Fibroblast of gingiva (primary cell): ENCODE measurements around the gene KIF22.
"Not testable (repeated sequence)": the region's sequence is repeated elsewhere in the genome, so short reads cannot be mapped to it uniquely, and the experiment has no call there.

Experiments
- DNase-seq: peaks from one replicate; pipeline ENCODE4 v3.0.0-alpha.2; 2011; ENCODE audit warnings: low read depth

The KIF22 gene

GRCh38 chr16:29766571-29766970, 24.0 kb upstream of the KIF22 start:
- DNase-seq = no peak

DNA sequence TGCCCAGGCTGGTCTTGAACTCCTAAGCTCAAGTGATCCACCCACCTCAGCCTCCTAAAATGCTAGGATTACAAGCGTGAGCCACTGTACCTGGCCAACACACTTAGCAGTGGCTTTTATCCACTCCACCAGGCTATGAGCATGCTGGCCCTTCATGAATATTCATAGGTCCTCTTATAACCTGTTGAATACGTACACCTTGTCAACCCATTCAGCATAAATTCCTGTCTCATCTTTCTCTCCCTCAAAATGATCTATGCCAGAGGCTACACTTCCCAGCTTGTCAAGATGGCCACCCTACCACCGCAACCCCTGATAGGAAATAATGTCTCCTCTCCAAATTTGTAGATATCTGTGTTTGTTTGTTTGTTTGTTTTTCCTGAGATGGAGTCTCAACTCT, 23.5 kb upstream of the KIF22 start:
- no peak for DNase-seq

DNA sequence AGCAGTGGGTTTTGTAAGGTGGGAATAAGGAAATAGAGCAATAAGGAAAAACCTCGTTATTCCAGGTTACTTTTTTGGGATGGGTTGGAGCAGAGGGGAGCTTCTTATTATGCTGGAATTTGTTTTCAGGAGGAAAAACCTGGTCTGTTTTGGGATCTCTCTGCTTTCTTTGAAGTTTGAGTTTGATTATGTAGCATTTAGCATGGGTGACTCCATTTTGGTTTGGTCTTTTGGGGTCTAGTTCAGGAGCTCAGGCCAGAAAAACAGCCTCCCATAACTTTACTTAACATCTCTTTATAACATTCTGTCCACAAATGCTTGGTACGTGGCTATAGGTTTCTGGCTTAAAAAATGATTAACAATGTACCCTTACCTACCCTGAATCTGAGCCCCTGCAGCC, 21.0 kb upstream of the KIF22 start:
- DNase-seq = no peak

GRCh38 chr16:29770250-29770929, 20.2 kb upstream of the KIF22 start:
- DNase-seq = no peak

GRCh38 chr16:29772330-29772729, 18.2 kb upstream of the KIF22 start:
- DNase-seq = not testable (repeated sequence)

DNA sequence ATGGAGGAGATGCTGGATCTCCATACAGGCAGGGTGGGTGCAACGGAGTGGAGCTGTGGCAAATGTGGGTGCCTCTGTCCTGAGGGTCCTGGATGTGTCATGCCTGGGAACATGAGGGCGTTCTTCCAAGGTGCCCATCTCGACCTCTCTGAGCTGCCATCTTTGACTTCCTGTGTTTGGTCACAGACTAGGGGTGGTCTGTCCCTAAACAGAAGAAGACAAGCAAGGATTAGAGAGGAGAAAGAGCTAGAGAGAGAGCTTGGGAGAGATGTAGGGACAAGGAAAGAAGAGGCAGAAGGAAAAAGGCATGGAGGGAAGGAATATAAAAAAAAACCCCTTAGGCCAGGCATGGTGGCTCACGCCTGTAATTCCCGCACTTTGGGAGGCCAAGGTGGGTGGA, 15.8 kb upstream of the KIF22 start:
- DNase-seq = no peak

DNA sequence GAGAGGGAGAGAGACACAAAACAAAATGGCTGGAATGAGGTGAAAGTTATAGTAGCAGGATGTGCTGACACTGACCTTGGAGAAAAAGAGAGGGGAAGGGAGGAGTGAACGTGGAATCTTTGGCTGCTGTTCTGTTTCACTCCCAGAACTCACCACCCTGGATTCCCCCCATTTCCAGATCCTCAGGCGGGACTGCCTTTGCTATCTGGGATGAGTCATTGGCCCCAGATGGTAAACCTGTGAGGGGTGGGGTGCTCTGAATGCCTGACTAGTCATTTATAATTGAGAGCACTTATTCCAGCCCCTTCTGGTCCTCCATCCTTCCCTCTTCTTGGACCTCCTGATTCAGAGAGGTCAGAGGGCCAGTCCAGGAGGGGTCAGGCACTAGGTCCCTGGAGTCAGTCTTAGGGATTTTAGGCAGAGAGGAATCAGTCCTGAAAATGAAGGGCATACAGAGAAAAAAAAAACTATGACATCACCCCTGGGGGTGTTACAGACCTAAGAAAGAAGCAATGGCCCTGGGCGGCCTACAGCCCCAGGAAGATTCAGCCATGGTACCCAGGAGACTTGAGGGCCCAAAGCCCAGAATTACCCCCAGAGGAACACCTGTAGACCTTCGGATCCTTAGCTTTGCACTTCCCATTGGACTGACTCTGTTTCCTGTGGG, 14.7 kb upstream of the KIF22 start:
- DNase-seq = no peak

DNA sequence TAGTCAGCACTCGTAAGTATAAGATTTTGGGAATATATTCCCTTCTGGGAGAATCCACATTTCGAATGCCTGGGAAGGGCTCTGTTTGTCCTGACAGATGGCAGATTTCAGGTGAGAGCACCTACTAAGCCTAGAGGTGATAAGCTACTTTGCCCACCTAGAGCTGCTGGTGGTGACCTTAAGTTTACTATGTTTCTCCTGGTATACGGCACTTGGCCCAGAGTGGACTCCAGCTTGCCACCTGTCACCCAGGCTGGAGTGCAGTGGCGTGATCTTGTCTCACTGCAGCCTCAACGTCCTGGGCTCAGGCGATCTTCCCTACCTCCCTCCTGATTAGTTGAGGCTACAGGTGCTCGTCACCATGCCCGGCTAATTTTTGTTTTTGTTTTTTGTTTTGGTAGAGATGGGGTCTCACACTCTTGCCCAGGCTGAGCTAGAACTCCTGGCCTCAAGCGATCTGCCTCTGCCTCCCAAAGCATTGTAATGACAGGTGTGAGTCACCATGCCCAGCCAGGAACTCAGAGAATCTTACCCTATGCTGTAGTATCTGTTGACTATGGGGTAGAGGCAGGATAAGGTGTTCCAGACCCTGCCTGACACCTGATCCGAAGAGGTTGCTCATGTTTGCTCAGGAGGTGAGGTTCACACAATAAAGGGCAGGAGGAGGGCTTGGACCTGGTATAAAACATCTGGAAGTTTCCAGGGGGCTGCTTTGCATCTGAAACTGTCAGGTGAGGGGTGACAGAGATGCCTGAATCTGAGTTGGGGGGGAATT, 12.8 kb upstream of the KIF22 start, which contains the start of gene ZG16:
Gene ZG16 (plus strand): TSS at position 681 of the 775 bp plus-strand sequence. CDS start 1,011 bp downstream, outside the sequence.
- no peak for DNase-seq

- DNase-seq = no peak
Measured at GRCh38 chr16:29779474-29779873, 11.1 kb upstream of the KIF22 start.

DNA sequence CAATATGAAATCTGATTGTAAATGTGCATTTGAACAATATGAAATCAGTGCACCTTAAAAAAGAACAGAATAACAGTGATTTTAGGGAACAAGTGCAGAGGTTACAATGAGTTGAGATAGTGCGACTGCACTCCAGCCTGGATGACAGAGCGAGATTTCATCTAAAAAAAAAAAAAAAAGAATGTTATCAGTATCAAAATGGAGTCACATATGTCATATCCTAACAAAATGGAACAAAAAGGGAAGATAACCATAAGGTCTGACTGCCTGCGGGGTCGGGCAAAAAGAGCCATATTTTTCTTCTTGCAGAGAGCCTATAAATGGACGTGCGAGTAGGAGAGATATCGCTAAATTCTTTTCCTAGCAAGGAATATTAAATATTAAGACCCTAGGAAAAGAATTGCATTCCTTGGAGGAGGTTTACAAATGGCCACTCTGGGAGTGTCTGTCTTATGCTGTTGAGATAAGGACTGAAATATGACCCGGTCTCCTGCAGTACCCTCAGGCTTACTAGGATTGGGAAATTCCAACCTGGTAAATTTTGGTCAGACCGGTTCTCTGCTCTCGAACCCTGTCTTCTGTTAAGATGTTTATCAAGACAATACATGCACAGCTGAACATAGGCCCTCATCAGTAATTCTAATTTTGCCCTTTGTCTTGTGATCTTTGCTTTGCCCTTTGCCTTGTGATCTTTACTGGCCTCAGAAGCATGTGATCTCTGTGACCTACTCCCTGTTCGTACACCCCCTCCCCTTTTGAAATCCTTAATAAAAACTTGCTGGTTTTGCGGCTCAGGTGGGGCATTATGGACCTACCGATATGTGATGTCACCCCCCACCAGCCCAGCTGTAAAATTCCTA, 7.2 kb upstream of the KIF22 start:
- not testable (repeated sequence) for DNase-seq

GRCh38 chr16:29784157-29784556, 6.4 kb upstream of the KIF22 start:
- no peak for DNase-seq

- peak; percentile 52 for DNase-seq
Measured at GRCh38 chr16:29784901-29785500, 5.5 kb upstream of the KIF22 start.

DNA sequence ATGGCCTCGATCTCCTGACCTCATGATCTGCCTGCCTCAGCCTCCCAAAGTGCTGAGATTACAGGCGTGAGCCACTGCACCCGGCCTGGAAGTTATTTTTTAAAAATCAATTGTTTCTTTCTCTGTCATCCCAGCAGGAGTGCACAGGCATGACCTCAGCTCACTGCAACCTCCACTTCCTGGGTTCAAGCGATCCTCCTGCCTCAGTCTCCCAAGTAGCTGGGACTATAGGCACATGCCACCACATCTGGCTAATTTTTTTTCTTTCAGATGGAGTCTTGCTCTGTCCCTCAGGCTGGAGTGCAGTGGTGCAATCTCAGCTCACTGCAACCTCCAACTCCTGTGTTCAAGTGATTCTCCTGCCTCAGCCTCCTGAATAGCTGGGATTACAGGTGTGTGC, 3.4 kb upstream of the KIF22 start:
- DNase-seq = not testable (repeated sequence)

- no peak for DNase-seq
Measured at GRCh38 chr16:29789775-29790182, 772 bp upstream of the KIF22 start.

- DNase-seq = no peak
Measured at GRCh38 chr16:29790949-29791844, 646 bp downstream of the KIF22 start.

- no peak for DNase-seq
Measured at GRCh38 chr16:29791845-29792807, 1.6 kb downstream of the KIF22 start.

DNA sequence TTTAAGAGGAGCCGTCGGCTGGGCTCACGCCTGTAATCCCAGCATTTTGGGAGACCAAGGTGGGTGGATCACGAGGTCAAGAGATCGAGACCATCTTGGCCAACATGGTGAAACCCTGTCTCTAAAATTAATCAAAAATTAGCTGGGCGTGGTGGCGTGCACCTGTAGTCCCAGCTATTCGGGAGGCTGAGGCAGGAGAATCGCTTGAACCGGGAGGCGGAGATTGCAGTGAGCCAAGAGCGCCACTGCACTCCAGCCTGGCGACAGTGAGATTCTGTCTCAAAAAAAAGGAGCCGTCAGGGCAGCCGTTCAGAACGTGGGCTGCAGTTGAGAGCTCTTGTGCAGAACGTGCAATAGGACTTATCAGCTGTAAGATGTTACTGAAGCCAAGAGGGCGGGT, 2.6 kb downstream of the KIF22 start:
- not testable (repeated sequence) for DNase-seq

DNA sequence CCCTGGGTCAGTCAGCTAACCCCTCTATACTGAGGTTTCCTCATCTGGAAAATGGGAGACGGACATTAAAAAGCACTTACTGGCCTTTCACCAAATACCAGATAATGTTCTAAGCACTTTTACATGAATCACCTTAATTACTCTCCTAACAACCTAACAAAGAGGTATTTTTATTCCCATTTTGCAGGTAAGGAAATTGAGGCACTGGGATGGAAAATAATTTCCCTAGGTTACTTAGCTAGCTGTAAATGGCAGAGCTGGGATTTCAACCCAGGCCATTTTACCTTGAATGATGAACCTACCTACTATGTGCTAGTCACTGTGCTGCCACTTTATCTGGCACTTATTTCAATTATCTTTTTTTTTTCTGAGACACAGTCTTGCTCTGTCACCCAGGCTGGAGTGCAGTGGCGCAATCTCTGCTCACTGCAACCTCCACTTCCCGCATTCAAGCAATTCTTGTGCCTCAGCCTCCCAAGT, 3.7 kb downstream of the KIF22 start:
- DNase-seq = no peak

GRCh38 chr16:29802416-29802935, 11.9 kb downstream of the KIF22 start:
- DNase-seq = no peak
